Lung (tissue), 12 donors: ENCODE measurements around the gene FYB1. TPM values are rescaled to one million over a fixed set of nuclear protein-coding genes. Genes with fewer than 3 reads are reported as not detected.

ENCODE experiments used
- ATAC-seq: fragments of 200-7000 bp; cut with Tn5 transposase; one replicate; pipeline ENCODE4 v1.9.1; 2020; ENCODE audit warnings: moderate number of reproducible peaks; ENCODE audit not compliant: insufficient read depth, low FRiP score
- DNase-seq, 3 donors: peaks; one replicate each; pipeline ENCODE4 v3.0.0-alpha.2; 2013 to 2017
- H3K27ac ChIP-seq, 2 donors: one replicate each; pipeline ENCODE4 v1.5.1; 2013; ENCODE audit warnings: mild to moderate bottlenecking in 2 of 2, moderate library complexity in 2 of 2, control low read depth in 1 of 2, inconsistent platforms in 1 of 2, low read depth in 1 of 2, low read length in 1 of 2
- H3K27me3 ChIP-seq, 3 donors: one replicate each; pipeline ENCODE4 v1.5.1; 2013; ENCODE audit warnings: low read length in 2 of 3; ENCODE audit not compliant: control insufficient read depth in 3 of 3, insufficient read depth in 3 of 3
- H3K36me3 ChIP-seq, 4 donors: one replicate each; pipeline ENCODE4 v1.5.1; 2013; ENCODE audit warnings: low read length in 4 of 4, mild to moderate bottlenecking in 1 of 4, moderate library complexity in 1 of 4; ENCODE audit not compliant: control insufficient read depth in 4 of 4, insufficient read depth in 4 of 4
- H3K4me1 ChIP-seq, 5 donors: one replicate each; pipeline ENCODE4 v1.5.1; 2013; ENCODE audit warnings: low read length in 5 of 5, mild to moderate bottlenecking in 2 of 5, moderate library complexity in 1 of 5; ENCODE audit not compliant: control insufficient read depth in 5 of 5, insufficient read depth in 5 of 5
- H3K4me3 ChIP-seq: one replicate; pipeline ENCODE4 v1.5.1; 2013; ENCODE audit warnings: mild to moderate bottlenecking, control low read depth, moderate library complexity
- H3K9ac ChIP-seq, 2 donors: one replicate each; pipeline ENCODE4 v1.5.1; 2013; ENCODE audit warnings: low read length in 2 of 2, control low read depth in 1 of 2; ENCODE audit not compliant: insufficient read depth in 1 of 2
- H3K9me3 ChIP-seq, 4 donors: one replicate each; pipeline ENCODE4 v1.5.1; 2013; ENCODE audit warnings: low read length in 3 of 4, mild to moderate bottlenecking in 1 of 4, moderate library complexity in 1 of 4; ENCODE audit not compliant: control insufficient read depth in 4 of 4, insufficient read depth in 3 of 4
- CTCF ChIP-seq: IDR thresholded peaks from 2 replicates; pipeline ENCODE4 v1.5.1; 2012; ENCODE audit warnings: mild to moderate bottlenecking; ENCODE audit errors: control extremely low read depth, extremely low read depth
- WGBS, 2 donors: extraction: QIAGEN DNeasy Blood & Tissue Kit; methylation state at CpG; one replicate each; pipeline ENCODE4 v1.1.7; 2013; 5-methylcytosine and 5-hydroxymethylcytosine counted together
- polyA plus RNA-seq, 2 donors: library from polyadenylated mRNA; stranded (reverse); fragments of 200-250 nt; gene quantifications; one replicate each; pipeline ENCODE4 v1.2.1, GENCODE V29; 2013
- total RNA-seq, 2 donors: library from RNA; depleted of rRNA in 1 of 2; stranded (reverse); fragments of >200 nt in 1 of 2; gene quantifications; one replicate each; pipeline ENCODE4 v1.2.1, GENCODE V29; 2014 to 2021
- donor health status: control.
- donor health status: control.
- donor health status: Bipolar disorder and iron deficiency.
- donor health status: healthy.
- donor health status: DM: yes; HTN: yes; CAD: no.

The FYB1 gene
- total and polyA plus RNA-seq, 4 donors: 4.5 to 51.4 (median 32.5) TPM

DNA sequence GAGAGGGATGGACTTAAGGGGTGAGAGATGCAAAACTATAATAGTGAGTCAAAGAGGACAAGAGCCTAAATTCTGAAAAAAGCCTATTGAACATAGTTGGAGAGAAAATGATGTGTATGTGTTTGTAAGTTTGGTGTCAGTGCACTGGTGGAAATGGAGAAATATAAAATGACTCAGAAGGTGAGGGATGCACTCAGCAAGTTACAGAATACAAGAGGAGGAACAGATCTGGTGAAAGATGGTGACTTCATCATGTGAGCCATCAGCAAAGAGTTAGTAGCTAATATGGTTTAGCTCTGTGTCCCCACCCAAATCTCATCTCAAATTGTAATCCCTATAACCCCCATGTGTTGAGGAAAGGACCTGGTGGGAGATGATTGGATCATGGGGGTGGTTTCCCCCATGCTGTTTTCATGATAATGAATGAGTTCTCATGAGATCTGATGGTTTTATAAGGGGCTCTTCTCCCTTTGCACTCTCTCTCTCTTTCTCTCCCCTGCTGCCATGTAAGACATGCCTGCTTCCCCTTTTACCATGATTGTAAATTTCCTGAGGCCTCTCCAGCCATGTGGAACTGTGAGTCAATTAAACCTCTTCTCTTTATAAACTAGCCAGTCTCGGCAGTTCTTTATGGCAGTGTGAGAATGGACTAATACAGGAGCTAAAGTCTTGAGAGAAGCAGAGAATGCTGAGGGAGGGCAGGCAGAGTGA, 30.4 kb upstream of the FYB1 start:
- DNase-seq: no peak
- no peak overlapping the region for H3K27ac ChIP-seq
- no peak for ATAC-seq

GRCh38 chr5:39249069-39249468, 29.7 kb upstream of the FYB1 start:
- no peaks in the 10 kb centered on the region for H3K4me1 ChIP-seq
- DNase-seq (no peak), ATAC-seq (no peak)
- no peak for TF ChIP-seq CTCF
- no peaks in the 10 kb centered on the region for H3K27me3 ChIP-seq
- WGBS, 2 donors: 88% methylated on average over 1 of the region's 1 CpG
- no peak overlapping the region for H3K27ac ChIP-seq
- no peak overlapping the region for H3K4me3 ChIP-seq
- no peak overlapping the region for H3K9ac ChIP-seq
- no peaks in the 10 kb centered on the region for H3K9me3 ChIP-seq
- peaks cover 0 to 2% (median 0%) of the 10 kb centered on the region in 4 donors for H3K36me3 ChIP-seq

More for the DNA sequence above, 30.4 kb upstream of the FYB1 start:
- Histone ChIP-seq H3K36me3 (peaks cover 0 to 2% (median 0%) of the 10 kb centered on the region in 4 donors), H3K9me3 (no peaks in the 10 kb centered on the region), H3K4me3 (no peak overlapping the region), H3K4me1 (no peaks in the 10 kb centered on the region), H3K9ac (no peak overlapping the region), H3K27me3 (no peaks in the 10 kb centered on the region)
- WGBS, 2 donors: 69 to 75% methylated on average over 1 of the region's 1 CpG
- TF ChIP-seq CTCF: no peak

DNA sequence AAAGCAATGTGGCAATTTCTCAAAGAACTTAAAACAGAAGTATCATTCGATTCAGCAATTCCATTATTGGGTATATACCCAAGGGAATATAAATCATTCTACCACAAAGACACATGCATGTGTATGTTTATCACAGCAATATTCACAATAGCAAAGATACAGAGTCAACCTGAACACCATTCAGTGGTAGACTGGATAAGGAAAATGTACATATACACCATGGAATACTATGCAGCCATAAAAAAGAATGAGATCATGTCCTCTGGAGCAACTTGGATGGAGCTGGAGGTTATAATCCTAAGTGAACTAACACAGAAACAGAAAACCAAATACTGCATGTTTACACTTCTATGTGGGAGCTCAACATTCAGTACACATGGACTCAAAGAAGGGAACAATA, 21.4 kb upstream of the FYB1 start:
- H3K4me1 ChIP-seq: no peaks in the 10 kb centered on the region
- ATAC-seq (no peak), DNase-seq (no peak)
- no peak overlapping the region for H3K9ac ChIP-seq
- no peak overlapping the region for H3K27ac ChIP-seq
- no peaks in the 10 kb centered on the region for H3K36me3 ChIP-seq
- TF ChIP-seq CTCF: no peak
- H3K4me3 ChIP-seq: no peak overlapping the region
- H3K9me3 ChIP-seq: peaks cover 0 to 7% (median 3%) of the 10 kb centered on the region in 4 donors
- 59 to 80% methylated on average over 1 of the region's 1 CpG for WGBS, 2 donors
- no peaks in the 10 kb centered on the region for H3K27me3 ChIP-seq
